ENCODE measurements around the gene ME3.

GRCh38 chr11:86550757-86551156 lies 121.7 kb downstream of the ME3 start:
- TF ChIP-seq CTCF (IDR thresholded peaks at IDR 0.05) (no peak), POLR2AphosphoS5 (IDR thresholded peaks at IDR 0.05; ENCODE audit: low read depth, low read length) (no peak)
